HG03175 (cell line): ENCODE data around the gene CLSTN2.

Experiments
- ATAC-seq: cut with Tn5 transposase; IDR thresholded peaks from one replicate; pipeline ENCODE4 v1.9.1; 2021; ENCODE audit warnings: mild to moderate bottlenecking, moderate library complexity; ENCODE audit not compliant: unreplicated experiment

The CLSTN2 gene

DNA sequence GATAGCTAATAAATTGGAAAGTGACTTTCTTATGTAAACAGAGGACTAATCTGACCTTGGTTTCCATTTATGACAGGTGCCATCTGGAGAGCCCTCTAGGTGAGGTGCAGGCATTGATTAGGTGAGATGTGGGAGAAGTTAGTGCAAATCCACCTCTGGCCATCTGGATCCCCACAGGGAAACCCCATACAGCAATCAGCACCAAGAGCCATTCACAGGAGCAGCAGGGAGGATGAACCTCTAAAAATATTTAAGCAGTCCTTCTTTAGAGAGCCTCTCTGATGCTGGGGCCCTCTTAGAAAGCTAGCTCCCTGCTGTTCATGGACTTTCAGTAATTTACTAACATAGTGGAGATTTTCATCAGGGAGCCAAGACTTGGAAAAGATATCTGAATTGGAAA, 69.3 kb downstream of the CLSTN2 start:
- no peak for ATAC-seq

- ATAC-seq: no peak
Observed at GRCh38 chr3:140006331-140006730, 71.3 kb downstream of the CLSTN2 start.

GRCh38 chr3:140007081-140007480, 72.1 kb downstream of the CLSTN2 start:
- no peak for ATAC-seq

DNA sequence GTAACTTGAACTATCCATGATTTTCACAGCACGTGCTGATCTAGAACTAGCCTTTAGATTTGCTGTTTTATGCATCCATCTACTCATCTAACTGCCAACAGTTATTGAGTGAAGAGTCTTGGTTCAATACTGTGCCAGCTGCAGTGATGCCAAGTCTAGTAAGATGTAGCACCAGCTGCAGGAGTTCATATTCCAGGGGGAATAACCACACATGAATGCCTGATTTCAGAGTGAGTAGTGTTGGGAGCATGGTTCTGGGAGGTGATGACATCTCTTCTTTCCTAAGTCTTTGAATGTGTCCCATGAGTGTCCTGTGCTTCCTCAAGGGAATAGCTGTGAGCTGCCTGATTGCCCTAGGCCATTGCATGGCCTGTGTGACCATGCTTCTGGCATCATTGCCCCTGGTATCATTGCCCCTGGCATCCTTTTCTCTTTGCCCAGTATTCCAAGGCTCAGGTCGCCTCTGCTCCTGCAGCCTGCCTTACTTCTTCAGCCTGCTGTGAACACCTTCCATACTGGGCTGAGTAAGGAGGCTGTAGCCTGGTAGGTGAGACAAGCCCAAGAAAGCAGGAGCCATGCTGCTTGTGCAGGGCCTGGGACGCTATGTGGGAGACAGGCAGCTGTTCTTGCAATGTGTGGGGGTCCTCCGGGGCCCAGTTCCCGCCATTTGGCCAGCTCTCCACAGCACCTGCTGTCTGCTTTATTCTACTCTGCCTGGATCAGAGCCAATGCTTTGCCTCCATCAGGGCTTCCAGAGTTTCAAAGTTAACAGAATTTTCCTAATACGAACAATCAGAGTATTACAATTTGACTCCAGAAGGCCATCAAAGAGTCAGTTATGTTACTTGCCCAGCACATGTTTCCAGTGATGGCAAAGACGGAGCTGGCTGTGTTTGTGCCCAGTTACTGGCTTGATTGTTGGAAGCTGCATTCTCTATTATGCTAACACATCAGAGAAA, 73.2 kb downstream of the CLSTN2 start:
- no peak for ATAC-seq

GRCh38 chr3:140010391-140010790, 75.4 kb downstream of the CLSTN2 start:
- no peak for ATAC-seq

DNA sequence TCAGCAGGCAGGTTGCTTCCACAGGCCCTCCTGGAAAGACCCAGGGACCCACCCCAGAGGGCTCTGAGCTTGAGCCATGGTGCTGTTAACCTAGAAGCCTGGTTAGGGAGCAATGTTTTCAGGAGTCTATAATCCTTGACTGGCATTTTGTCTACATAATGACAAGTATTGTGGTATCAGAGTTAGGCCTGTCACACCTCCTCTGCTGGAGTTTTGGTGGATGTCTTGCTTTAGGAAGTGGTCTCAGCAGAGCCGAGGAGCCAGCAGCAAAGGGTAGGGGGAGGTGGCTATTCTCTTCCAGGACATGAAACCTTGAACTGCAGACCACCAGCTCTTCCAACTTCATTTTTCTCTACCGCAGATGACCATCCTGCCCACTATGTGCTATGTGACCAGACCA, 76.1 kb downstream of the CLSTN2 start:
- ATAC-seq: no peak

GRCh38 chr3:140011611-140012277, 76.8 kb downstream of the CLSTN2 start:
- ATAC-seq: no peak

- no peak for ATAC-seq
Observed at GRCh38 chr3:140013220-140013619, 78.2 kb downstream of the CLSTN2 start.

DNA sequence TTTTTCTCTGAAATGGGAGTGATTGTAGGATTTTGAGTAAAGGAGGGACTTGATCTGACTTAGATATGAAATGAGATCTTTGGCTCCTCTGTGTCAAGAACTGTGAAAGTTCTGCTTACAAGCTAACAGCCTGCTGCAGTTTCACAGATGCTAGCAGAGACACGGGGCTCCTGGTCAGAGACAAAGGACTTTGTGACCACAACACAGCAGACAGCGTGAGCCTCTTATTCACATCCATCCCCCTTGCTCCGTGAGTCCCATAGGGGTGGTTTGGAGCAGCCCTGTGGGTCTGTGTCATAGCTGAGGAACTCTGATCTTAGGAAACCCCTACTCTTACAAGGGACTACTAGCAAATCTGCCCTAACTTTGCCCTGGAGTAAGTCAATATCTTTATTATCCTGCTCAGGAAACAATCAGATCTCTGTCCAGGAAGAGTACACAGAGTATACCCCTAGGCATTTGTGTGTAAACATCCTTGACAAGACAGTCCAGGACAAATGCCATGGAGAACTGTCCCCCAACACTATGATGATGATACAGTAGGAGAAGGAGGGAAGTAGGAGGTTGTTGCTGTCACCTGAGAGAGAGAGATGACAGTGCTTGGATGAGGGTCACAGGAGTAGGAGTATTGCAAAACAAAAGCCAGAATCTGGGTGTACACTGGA, 80.0 kb downstream of the CLSTN2 start:
- no peak for ATAC-seq

- ATAC-seq: no peak
Observed at GRCh38 chr3:140015741-140016140, 80.8 kb downstream of the CLSTN2 start.

DNA sequence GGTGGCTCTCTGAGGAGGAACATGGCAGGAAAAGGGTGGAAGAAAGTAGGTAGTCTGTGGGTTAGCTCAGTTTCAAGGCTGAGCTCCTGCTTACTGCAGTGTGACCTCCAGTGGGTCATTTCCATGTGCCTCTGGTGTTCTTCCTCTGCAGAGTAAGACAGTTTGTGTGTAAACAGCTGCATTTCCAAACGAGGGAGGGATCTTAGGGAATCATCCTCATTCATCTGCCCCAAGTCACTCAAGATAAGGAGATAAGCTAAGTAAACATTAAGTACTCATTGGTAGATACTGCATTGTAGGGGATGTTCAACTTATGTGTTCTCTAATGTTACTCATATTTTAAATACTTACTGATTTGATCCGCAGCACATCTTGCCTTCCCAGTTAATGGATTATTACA, 83.6 kb downstream of the CLSTN2 start:
- no peak for ATAC-seq

GRCh38 chr3:140019946-140020345, 85.0 kb downstream of the CLSTN2 start:
- ATAC-seq: no peak

- ATAC-seq: no peak
Observed at GRCh38 chr3:140020541-140020940, 85.6 kb downstream of the CLSTN2 start.

- no peak for ATAC-seq
Observed at GRCh38 chr3:140021269-140021668, 86.3 kb downstream of the CLSTN2 start.

DNA sequence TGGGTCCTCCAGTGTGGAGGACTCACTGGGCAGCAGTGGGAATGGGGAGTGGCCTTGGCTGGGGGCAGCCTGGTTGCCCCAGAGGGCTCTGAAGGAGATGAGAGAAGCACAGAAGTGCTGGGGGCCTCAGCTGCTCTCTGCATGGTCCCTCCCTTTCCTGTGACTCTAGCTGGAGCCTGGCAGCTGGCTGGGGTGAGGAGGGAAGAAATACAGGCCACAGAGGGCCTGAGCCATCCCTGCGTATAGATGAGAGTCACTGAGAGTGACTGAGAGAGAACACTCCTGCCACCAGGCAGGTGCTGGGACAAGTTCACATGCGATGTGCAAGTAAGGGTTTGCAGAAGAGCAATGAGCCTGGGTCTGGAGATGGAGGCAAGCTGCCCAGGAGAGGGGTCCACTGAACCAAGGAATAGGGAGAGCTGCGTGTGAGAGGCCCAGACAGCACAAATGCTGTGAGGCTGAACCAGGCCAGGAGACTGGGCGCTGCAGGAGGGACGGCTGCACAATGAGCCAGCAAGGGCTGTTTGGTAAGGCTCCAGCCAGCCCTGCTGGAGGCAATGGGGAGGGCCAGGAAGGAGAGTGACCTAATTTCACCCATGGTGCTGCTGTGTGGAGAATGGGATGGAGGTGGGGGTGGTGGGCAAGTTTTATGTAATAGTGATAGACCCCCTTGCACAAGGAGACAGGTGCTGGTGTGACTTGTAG, 87.2 kb downstream of the CLSTN2 start:
- no peak for ATAC-seq

GRCh38 chr3:140023616-140024530, 88.9 kb downstream of the CLSTN2 start:
- ATAC-seq: no peak

DNA sequence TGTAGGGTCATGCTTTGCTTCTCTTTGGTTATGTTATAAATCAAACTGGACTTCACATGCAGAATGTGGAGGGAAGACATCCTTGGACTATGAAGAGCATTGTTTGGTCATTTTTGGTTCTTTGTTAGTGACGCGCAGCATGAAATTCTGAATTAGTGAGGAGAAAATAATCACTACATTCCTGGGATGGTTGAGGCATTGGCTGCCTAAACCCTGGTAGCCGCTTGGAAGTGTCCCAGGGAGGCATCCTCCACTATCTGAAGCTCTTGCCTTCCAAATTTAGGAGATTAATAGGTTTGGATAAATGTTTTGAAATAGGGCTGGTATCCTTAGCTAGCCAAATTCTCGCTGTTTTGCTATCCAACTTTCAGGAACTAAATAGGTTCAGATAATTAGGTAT, 96.2 kb downstream of the CLSTN2 start:
- ATAC-seq: no peak

DNA sequence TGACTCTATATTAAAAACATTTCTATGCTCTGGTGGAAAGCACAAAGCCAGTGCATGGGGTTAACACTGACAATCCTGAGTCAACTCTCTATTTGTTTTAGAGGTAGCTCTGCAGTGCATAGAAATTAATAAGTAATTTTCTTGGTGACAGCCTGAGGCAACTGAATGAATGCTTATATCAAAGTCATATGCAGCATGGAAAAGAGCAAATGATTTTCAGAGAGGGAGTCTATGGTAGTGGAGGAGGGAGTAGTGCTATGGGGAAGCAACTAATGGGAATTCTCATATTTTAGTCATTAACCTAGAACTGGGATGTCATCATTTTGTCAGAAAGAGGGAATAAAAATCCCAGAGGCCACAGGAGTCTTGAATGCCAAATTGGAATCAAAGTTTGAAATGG, 99.1 kb downstream of the CLSTN2 start:
- ATAC-seq: no peak

DNA sequence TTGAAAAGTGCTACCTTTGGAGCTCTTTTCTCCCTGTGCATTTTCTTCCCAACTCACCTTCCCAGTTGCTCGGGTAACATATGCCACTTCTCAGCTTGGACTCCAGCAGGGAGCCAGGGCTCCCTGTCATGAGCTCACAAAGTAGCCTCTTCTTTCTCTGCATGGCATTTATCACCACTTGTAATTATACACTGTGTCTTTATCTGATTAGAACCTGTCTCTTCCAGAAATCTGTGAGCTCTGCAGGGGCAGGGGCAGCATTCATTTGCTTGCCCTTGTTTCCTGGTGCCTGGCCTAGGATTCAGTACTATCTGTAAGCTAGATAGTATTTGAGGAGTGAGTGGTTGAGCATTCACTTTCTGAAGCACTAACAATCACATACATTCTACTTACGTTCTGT, 100.9 kb downstream of the CLSTN2 start:
- no peak for ATAC-seq

GRCh38 chr3:140050396-140050795, 115.4 kb downstream of the CLSTN2 start:
- ATAC-seq: no peak
